DND-41 (cell line): ENCODE data around the gene JMJD6.

Experiments used
- ATAC-seq: fragments of 200-7000 bp; cut with Tn5 transposase; 3 replicates; pipeline ENCODE4 v1.9.1; 2021; ENCODE audit warnings: low read depth; ENCODE audit not compliant: insufficient read depth
- DNase-seq: peaks from one replicate; pipeline ENCODE4 v3.0.0-alpha.2; 2020
- H2AFZ ChIP-seq: 2 replicates; pipeline ENCODE4 v1.6.0; 2012; ENCODE audit warnings: low read depth, low read length
- H3K27ac ChIP-seq: 2 replicates; pipeline ENCODE4 v1.5.1; 2012; ENCODE audit warnings: low read length, inconsistent platforms
- H3K27me3 ChIP-seq: fragments of 200-600 bp; sonication (generic); 2 replicates; pipeline ENCODE4 v1.6.0; 2012; ENCODE audit warnings: low read length, mild to moderate bottlenecking, inconsistent platforms; ENCODE audit not compliant: insufficient read depth, poor library complexity
- H3K36me3 ChIP-seq: 2 replicates; pipeline ENCODE4 v1.5.1; 2012; ENCODE audit warnings: low read length, inconsistent platforms; ENCODE audit not compliant: insufficient read depth
- H3K4me1 ChIP-seq: 2 replicates; pipeline ENCODE4 v1.5.1; 2012; ENCODE audit warnings: mild to moderate bottlenecking, low read length; ENCODE audit not compliant: insufficient read depth
- H3K4me2 ChIP-seq: 2 replicates; pipeline ENCODE4 v1.6.0; 2012; ENCODE audit warnings: mild to moderate bottlenecking, moderate library complexity, low read length, inconsistent platforms; ENCODE audit not compliant: insufficient read depth
- H3K4me3 ChIP-seq, 2 experiments: fragments of 200-600 bp in 1 of 2; shearing (Covaris generic) in 1 of 2; 2 replicates each; pipeline ENCODE4 v1.5.1; 2012 to 2016; ENCODE audit warnings: inconsistent platforms in 2 of 2, low read length in 2 of 2, mild to moderate bottlenecking in 2 of 2, low read depth in 1 of 2, moderate library complexity in 1 of 2
- H3K79me2 ChIP-seq: 2 replicates; pipeline ENCODE4 v1.6.0; 2012; ENCODE audit warnings: low read length, inconsistent platforms; ENCODE audit not compliant: insufficient read depth
- H3K9ac ChIP-seq: 2 replicates; pipeline ENCODE4 v1.6.0; 2012; ENCODE audit warnings: low read depth, mild to moderate bottlenecking, inconsistent platforms, low read length, moderate library complexity
- H3K9me3 ChIP-seq: 2 replicates; pipeline ENCODE4 v1.5.1; 2012; ENCODE audit warnings: low read length, moderate library complexity, mild to moderate bottlenecking, inconsistent platforms; ENCODE audit not compliant: insufficient read depth, severe bottlenecking
- H4K20me1 ChIP-seq: 2 replicates; pipeline ENCODE4 v1.6.0; 2012; ENCODE audit warnings: low read length; ENCODE audit not compliant: insufficient read depth
- EZH2 ChIP-seq: IDR thresholded peaks from 3 replicates; pipeline ENCODE4 v1.6.1; 2012; ENCODE audit warnings: borderline replicate concordance, low read depth, mild to moderate bottlenecking, moderate library complexity, low read length, inconsistent platforms; ENCODE audit not compliant: severe bottlenecking
- TF ChIP-seq, protein P1 (sequence below): IDR thresholded peaks from 2 replicates; pipeline ENCODE4 v1.5.1; 2012; ENCODE audit warnings: borderline replicate concordance, low read length, moderate library complexity, mild to moderate bottlenecking; ENCODE audit not compliant: poor library complexity, severe bottlenecking; ENCODE audit errors: extremely low read depth

The JMJD6 gene

DNA sequence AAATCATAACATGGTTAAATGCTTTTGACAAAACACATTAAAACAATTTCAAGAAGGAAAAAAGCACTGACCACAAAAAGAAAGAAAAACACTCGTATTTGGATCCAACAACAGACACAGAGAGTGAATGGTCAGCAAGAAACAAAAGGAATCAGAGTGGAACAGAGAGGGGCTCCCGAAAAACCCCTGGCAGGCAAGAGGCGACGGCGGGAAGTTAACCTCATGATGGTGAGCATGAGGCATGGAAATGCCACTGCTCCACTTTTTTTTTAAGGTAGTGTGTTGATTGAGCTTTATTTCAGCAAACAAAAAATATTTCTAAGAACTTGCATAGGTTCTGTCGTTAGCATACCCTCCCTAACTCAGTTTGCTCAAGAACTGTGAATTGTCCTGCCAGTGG lies 50.8 kb downstream of the JMJD6 start:
- DNase-seq, result no peak
- Histone ChIP-seq H3K9me3 (no peaks in the 10 kb centered on the region), H3K9ac (no peak overlapping the region), H3K4me1 (peaks cover 58% of the 10 kb centered on the region), H4K20me1 (no peaks in the 10 kb centered on the region), H3K36me3 (no peaks in the 10 kb centered on the region), H3K79me2 (peaks cover 8% of the 10 kb centered on the region), H3K4me2 (no peak overlapping the region), H3K4me3 (no peak overlapping the region), H2AFZ (no peak overlapping the region), H3K27me3 (no peaks in the 10 kb centered on the region), H3K27ac (no peak overlapping the region)
- no peak for TF ChIP-seq EZH2
- TF ChIP-seq, protein P1, sequence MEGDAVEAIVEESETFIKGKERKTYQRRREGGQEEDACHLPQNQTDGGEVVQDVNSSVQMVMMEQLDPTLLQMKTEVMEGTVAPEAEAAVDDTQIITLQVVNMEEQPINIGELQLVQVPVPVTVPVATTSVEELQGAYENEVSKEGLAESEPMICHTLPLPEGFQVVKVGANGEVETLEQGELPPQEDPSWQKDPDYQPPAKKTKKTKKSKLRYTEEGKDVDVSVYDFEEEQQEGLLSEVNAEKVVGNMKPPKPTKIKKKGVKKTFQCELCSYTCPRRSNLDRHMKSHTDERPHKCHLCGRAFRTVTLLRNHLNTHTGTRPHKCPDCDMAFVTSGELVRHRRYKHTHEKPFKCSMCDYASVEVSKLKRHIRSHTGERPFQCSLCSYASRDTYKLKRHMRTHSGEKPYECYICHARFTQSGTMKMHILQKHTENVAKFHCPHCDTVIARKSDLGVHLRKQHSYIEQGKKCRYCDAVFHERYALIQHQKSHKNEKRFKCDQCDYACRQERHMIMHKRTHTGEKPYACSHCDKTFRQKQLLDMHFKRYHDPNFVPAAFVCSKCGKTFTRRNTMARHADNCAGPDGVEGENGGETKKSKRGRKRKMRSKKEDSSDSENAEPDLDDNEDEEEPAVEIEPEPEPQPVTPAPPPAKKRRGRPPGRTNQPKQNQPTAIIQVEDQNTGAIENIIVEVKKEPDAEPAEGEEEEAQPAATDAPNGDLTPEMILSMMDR, result no peak
- ATAC-seq, result no peak

DNA sequence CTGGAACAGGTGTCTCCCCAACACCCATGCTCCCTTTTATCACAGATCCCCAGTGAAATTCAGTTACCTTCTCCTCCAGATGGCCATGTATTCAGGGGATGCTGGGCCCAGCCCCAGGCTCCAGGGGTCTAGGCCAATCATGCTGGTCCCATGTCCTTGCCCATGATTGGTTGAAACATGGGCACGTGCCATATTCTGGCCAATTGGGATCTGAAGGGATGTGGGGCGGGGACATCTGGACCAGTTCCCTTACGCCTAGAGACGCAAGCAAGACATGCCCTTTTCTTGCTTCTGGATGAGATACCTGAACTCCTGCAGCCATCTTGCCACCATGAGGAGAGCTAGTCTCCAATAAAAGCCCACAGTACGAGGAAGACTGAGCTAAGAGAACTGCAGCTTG lies 51.8 kb downstream of the JMJD6 start:
- Histone ChIP-seq H4K20me1 (no peaks in the 10 kb centered on the region), H2AFZ (no peak overlapping the region), H3K9ac (no peak overlapping the region), H3K27me3 (no peaks in the 10 kb centered on the region), H3K79me2 (peaks cover 8% of the 10 kb centered on the region), H3K4me2 (no peak overlapping the region), H3K4me1 (peaks cover 58% of the 10 kb centered on the region), H3K27ac (no peak overlapping the region), H3K36me3 (no peaks in the 10 kb centered on the region), H3K9me3 (no peaks in the 10 kb centered on the region), H3K4me3 (no peak overlapping the region)
- TF ChIP-seq, protein P1, result no peak
- TF ChIP-seq EZH2, result no peak
- DNase-seq, result no peak
- no peak for ATAC-seq

DNA sequence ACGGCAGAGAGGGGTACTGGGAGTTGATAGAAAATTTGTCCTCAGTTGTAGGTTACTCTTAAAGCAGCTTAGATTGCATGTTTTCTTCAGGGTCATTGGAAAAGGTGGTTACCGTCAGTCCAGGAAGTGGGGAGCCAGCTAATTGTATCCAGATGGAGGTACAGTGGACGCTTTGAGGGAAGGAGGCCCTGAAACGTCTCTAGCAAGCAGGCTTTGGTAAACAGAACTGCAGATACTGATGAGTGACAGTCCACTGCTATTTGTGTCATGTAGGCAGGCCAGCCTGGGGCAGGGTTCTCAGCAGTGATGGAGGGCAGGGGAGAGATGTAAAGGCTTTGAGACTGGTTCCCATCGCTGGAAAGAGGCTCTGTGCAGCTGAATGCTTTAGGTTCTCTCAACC lies 52.7 kb downstream of the JMJD6 start:
- peaks cover 8% of the 10 kb centered on the region for H3K79me2 ChIP-seq
- TF ChIP-seq EZH2, result no peak
- TF ChIP-seq, protein P1, result no peak
- no peaks in the 10 kb centered on the region for H3K27me3 ChIP-seq
- no peaks in the 10 kb centered on the region for H3K9me3 ChIP-seq
- H4K20me1 ChIP-seq, result no peaks in the 10 kb centered on the region
- H3K9ac ChIP-seq, result no peak overlapping the region
- H3K4me2 ChIP-seq, result no peak overlapping the region
- peaks cover 50% of the 10 kb centered on the region for H3K4me1 ChIP-seq
- H3K36me3 ChIP-seq, result no peaks in the 10 kb centered on the region
- 0 out of 2 replicates have a peak overlapping the region, but pooled peaks have one; percentile 10 for H3K27ac ChIP-seq
- ATAC-seq (no peak), DNase-seq (no peak)
- H2AFZ ChIP-seq, result no peak overlapping the region
- no peak overlapping the region for H3K4me3 ChIP-seq

DNA sequence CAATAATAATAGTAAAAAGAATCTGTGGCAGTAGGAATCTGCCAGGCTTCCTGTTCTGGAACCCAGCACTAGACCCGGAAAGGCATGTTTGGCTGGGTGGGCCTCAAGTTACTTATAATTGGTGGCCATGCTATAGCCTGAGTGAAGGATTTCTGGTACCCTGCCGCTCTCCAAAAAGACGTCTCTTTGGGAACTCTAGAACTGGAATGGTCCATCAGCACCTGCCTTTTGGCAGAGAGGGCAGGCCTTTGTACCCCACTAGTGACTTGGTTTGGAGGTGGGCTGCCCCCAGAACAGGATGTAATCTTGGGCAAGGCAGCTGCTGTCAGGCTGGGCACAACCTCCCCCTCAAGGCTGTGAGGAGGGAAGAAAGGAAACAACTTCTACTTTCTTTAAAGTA lies 53.5 kb downstream of the JMJD6 start:
- Histone ChIP-seq H3K4me1 (peaks cover 42% of the 10 kb centered on the region), H3K9me3 (no peaks in the 10 kb centered on the region), H3K36me3 (no peaks in the 10 kb centered on the region), H3K27me3 (no peaks in the 10 kb centered on the region), H3K9ac (peak overlapping the region; percentile 85; the same call in 1 of the 2 replicates), H3K4me2 (peak overlapping the region; percentile 74), H3K27ac (peak overlapping the region; percentile 92), H3K4me3 (peak overlapping the region; percentile 48 to 70; a peak in 3 of 4 replicates), H2AFZ (peak overlapping the region; percentile 37; the same call in 1 of the 2 replicates), H3K79me2 (peaks cover 8% of the 10 kb centered on the region), H4K20me1 (no peaks in the 10 kb centered on the region)
- TF ChIP-seq, protein P1, result no peak
- TF ChIP-seq EZH2, result no peak
- DNase-seq, result peak; percentile 38
- no peak for ATAC-seq
